AG08395 (cell line): ENCODE measurements around the gene CLCN4.

Experiments used
- DNase-seq: peaks from one replicate; pipeline ENCODE4 v3.0.0; 2012; ENCODE audit warnings: mixed read lengths, low spot score

The CLCN4 gene

GRCh38 chrX:10167573-10167972, 10.8 kb downstream of the CLCN4 start:
- no peak for DNase-seq

GRCh38 chrX:10168226-10168625, 11.5 kb downstream of the CLCN4 start:
- DNase-seq, result no peak

DNA sequence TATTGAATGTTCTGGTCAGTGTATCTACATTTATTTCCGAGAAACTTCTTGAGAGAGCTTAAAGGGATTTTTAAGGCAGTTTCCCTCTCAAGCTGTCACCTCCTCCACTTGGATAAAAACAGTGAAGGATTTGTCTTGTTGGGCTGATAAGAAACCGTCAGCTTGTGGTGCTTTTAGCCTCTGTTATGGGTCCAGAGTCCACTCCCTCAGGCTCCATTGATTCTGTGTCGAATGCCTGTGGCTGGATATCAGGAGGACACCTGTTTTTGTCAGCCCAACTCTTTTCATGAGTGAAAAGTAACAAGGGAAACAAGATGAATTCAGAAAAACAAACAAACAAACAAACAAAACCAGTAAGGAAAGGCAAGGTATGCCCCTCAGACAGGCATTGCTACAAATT, 12.4 kb downstream of the CLCN4 start:
- no peak for DNase-seq

- no peak for DNase-seq
Measured at GRCh38 chrX:10171249-10171648, 14.5 kb downstream of the CLCN4 start.

GRCh38 chrX:10172877-10173276, 16.1 kb downstream of the CLCN4 start:
- DNase-seq, result no peak

DNA sequence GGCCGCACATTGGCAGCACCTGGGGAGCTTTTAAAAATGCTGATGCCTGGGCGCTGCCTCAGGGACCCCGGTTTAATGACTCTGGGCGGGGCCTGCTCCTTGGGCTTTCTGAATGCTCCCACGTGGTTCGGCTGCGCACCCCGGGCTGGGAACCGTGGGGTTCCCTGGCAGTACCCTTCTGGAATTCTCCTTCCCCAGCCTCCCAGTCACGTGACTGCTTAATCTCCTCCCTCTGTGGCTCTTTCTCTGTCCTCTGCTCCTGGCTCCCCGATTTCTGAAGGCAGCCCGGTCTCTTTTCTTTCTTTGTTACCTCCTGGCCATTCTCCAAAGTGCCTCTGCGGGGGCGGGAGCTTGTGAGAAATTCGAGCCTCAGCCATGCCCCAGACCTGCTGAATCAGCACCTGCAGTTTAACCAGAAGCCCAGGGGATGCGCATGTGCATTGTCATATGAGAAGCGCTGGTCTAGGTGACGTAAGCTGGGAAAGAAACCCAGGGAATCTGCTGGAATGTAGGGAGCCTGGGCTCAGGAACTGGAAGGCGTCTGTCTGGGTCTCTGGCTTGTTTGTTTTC, 16.6 kb downstream of the CLCN4 start:
- DNase-seq, result peak; percentile 88

GRCh38 chrX:10174051-10174450, 17.3 kb downstream of the CLCN4 start:
- DNase-seq, result no peak

DNA sequence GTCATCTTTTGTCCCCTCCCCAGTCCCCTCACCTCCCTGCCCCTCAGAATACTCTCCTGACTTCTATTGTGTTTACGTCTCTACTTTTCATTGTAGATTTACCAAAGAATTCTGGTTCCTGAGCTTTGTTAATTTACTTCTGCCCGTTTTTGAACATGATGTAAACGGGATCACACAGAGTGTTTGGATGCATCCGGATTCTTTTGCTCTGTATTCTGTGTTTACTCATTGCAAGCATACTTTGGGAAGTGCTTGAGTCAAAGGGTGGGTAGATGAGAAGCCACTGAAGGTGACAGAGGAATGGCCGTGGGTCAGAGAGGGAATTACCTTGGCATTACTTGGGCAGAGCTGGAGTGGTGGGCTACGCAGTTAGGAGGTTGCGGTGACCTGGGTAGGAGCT, 18.0 kb downstream of the CLCN4 start:
- no peak for DNase-seq

GRCh38 chrX:10175319-10175871, 18.6 kb downstream of the CLCN4 start:
- peak; percentile 64 for DNase-seq

- DNase-seq, result no peak
Measured at GRCh38 chrX:10176121-10177003, 19.6 kb downstream of the CLCN4 start.

DNA sequence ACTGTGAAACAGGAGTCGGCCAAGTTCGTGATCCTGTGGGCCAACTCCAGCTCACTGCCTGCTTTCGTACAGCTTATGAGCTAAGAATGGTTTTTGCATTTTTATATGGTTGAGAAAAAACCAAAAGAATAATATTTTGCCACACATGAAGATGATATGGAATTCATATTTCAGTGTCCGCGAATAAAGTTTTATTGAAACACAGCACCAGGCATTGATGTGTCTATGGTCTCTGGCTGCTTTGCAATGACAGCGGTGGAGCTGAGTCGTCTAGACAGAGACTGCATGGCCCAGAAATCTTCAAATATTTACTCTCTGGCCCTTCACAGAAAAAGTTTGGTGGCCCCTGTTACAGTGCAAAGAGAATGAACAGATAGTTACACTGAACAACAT, 20.2 kb downstream of the CLCN4 start:
- DNase-seq, result no peak

GRCh38 chrX:10177601-10178000, 20.8 kb downstream of the CLCN4 start:
- no peak for DNase-seq

GRCh38 chrX:10178866-10179463, 22.2 kb downstream of the CLCN4 start:
- DNase-seq, result no peak

DNA sequence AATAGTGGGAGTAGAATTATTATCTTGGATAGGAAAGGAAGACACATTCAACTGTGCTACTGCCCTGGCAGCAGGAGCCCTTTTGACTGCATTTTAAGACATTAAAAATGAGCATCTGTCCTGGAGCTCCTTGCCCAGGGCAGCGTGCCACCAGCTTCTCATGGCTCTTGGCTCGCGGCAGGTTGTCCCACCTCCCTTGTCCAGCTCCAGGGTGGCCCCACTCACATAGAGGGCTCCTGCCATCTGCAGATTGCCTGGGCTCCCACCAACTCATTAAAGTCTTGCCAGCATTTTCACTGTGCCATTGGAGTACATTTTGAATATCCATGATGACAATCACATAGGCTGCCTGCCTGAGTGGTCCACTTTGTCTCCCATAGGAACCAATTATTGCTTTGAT, 27.0 kb downstream of the CLCN4 start:
- no peak for DNase-seq

GRCh38 chrX:10184411-10184810, 27.6 kb downstream of the CLCN4 start:
- DNase-seq, result no peak

DNA sequence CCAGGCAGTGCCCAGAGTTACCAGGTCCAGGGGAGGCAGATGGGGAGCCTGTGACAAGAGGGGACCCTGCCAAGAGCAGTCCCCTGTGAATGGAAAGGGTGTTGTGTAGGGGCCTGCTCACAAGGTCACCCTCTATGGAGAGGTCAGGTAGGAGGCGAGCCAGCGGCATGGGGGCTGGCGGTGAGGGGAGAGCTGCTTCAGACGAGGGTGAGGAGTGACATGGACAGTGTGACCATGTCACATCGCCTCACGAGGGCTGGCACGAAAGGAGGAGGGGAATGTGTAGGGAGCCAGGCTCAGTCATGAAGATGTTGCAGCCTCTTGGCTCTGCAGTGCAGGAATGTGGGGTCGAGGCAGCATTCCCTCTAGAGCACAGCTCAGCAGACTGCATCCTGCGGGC, 29.6 kb downstream of the CLCN4 start:
- no peak for DNase-seq

GRCh38 chrX:10187421-10187820, 30.6 kb downstream of the CLCN4 start:
- DNase-seq, result no peak

DNA sequence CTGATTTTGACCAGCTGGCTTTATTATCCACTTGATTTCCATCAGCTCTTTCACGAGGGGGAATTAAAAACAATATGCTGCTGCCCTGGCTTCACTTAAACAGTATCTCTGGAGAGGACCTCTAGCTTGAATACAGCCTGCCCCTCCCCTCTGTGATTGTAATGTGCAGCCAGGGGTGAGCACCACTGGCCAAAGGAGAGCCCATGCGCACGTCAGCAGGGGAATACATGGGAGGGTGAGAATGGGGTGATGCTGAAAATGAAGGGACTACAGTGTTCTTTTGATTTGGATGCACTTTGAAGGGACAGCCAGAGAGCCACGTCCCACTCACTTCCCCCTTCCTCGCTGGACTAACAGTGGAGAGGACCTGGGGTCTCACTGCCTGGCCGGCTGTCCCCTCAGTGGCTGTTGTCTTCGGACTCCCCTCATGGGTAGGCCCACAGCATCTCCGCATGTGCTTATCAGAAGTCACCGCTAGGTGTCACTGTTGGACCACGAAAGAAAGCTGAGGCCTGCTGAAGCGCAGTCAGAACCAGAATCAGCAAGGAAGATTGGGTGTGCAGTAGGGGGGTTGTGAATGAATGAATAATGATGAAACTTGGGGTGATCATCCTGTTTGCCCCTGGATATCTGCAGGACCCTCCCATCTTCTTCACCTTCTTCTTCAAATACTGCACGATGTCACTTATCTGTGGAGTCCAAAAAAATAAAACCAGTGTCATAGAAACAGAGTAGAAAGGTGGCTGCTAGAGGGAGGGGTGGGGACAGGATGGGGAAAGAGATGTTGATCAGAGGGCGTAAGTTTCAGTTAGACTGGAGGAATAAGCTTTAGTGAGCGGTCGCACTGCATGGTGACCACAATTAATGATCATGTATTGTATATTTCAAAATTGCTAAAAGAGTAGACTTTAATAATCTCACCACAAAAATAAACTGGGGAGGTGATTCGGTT, 32.8 kb downstream of the CLCN4 start:
- DNase-seq, result peak; percentile 75

GRCh38 chrX:10190367-10190766, 33.6 kb downstream of the CLCN4 start:
- DNase-seq, result peak; percentile 58

GRCh38 chrX:10193587-10193986, 36.8 kb downstream of the CLCN4 start:
- DNase-seq, result no peak

GRCh38 chrX:10195425-10195824, 38.6 kb downstream of the CLCN4 start:
- DNase-seq, result no peak

GRCh38 chrX:10195947-10196346, 39.2 kb downstream of the CLCN4 start:
- DNase-seq, result no peak
